ENCODE results near the gene ST8SIA4.

ST8SIA4 gene

DNA sequence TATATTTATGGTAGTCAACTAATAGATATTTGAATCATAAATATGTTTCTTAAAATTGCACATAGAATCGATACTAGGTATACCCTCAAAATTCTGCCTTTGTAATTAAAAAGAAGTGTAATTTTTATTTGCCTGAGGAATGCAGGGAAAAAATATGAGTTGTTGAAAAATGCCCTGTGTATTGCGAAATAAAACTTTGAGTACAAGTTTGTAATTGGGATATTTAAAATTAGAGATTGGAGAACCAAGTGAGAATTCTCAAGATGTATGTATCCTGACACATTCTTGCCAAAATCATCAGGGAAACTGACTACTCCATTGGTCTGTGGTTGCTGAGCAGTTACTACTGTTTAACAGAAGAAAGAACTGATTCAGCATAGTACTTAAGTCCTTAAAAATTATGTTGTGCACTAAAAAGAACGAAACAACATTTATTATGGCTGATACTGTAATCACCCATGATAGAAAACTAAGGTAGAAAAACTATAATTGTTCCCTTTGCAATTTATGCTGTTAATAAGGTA is 36.0 kb downstream of the ST8SIA4 start:
- DNase-seq: no peak

DNA sequence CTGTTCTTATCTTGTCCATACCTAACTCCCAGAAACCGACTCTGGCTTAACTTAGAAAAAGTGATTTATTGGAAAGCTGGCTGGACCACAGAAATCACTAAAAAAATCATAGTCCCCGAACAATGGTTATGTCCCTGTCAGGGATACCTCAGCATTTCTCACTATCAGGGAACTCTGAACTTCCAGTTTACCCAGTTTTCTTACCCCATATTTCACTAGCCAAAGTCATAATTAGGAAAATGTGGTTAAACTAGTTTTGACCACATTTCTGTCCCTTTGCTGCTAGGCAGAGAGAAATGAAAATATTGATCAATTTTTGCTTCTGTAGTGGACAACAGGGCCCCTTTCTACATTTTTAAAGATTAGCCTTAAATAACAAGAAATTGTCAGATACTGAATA is 38.2 kb downstream of the ST8SIA4 start:
- no peak for DNase-seq

DNA sequence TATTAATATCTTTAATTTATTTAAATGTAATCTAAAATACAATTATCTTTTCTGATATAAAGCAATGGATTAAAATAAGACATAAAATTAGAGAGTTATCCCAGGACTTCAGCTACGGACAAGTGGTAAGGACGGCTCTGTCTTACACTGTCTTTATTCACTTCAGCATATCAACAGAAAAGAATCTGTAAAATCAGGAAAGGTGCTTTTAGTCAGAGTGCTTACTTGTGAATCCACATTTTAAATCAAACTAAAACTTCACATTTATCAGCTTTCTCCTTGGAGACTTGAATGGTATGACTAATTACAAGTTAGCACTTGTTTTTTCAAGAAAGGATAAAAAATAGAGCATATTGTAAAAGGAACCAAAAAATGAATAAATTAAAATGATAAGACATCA is 39.3 kb downstream of the ST8SIA4 start:
- no peak for DNase-seq

DNA sequence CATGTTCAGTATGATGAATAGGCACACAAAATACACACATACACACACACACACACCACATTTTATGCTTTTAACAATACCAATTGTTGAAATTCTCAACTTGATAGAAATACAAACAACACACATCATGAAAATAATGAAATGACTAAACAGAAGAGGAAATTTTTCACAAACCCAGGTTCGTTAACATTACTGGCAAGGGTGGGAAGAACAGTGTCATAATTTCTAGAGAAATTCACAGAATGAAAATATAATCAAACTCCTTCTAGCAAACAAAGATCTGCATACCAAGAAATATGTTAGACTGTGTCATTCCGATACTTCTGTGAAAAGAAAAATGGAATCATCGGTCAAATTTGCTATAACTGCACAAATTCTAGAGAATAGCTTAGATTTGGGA is 41.9 kb downstream of the ST8SIA4 start:
- no peak for DNase-seq

DNA sequence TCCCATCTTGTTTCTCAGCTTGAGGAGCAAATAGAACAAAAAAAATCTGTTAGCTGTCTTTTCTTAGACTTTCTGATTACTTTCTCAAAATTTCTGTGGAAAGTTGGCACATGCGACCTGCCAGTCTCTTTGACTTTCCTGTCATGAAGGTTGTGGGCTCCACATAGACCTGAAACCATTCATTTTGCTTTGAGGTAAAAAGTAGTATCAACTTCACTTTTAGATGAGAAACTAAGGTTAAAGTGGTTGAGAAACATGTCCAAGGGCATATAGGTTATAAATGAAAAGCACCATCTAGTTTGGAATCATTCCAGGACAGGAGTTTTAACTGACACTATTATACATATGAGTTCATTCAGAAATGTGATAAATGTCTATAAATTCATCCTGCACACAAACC is 42.7 kb downstream of the ST8SIA4 start:
- DNase-seq: no peak

DNA sequence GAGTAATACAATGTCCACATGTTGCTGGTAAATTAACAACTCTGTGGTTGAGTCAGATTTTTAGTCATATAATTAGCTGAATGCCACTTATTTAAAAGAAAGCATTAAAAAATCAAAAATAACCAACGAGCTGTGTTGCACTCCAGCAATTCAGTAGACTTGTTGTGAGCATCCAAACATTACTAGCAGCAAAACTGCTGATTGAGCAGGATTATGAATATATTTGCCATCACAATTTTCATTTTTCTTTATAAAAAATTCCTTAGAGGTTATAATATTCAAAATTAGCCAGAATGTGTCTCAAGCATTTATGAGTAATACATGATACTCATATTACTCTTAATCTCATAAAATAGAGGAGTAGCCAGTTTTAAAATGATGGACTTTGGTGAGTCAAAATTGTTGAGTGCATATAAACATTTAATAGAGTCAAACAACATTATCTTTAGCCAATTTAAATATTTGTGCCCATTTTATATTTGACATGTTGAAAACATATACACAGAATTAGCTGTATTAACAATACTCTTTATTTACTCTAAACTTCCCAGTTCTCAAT is 44.0 kb downstream of the ST8SIA4 start:
- no peak for DNase-seq

DNA sequence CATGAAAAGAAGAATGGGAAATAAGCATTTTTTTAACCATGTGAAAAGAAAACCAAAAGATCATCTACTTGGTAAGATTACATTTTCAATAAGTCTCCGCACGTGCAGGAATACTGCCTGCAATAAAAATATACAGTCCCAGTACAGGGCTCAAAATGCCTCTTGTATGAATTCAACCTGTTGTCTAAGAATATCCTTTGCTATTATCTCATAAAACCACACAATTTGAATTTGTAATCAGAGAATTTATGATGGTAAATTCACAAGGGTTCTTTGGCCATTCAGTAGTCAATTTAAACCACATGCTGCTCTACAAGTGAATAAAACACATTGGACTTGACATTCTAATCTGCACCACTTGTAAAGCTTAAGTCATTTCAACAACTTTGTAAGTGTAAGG is 46.6 kb downstream of the ST8SIA4 start:
- DNase-seq: no peak

DNA sequence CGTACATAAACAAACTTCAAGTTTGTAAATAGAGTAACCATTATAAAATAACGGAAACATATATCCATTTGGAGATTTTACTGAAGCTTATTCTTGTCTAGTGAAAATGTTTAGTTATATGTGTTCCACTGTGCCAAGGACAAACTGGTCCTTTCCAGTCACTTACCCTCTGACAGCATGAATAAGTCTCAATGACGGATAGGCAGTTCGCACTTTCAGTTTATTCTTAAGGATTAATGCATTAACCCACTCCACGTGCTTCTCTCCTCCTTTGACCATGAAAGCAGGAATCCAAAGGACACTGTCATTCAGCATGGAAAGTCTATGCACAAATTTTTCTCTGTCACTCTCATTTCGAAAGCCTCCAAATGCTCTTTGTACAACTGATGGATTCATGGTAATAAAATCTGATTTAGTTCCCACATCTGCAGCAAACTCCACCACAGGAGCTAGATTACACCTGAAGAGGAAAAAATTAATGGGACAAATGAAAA is 47.1 kb downstream of the ST8SIA4 start:
- no peak for DNase-seq

DNA sequence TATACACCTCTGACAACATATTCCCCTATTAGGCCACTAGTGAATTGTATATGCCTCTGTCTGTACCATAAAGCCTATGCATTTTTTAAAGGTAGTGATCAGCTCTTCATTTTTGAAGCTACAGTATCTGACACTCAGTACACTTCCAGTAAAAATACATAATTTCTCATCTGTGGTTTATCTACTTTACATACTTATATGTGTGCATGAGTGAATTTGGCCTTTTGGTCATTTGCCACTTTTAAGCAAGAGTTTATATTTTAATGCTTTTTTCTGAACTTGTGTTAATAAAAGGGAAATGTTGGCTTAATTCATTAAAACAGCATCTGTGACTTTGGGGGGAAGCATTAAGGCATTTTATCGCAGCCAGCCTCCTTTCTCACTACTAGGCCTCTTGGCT is 47.8 kb downstream of the ST8SIA4 start:
- DNase-seq: no peak

DNA sequence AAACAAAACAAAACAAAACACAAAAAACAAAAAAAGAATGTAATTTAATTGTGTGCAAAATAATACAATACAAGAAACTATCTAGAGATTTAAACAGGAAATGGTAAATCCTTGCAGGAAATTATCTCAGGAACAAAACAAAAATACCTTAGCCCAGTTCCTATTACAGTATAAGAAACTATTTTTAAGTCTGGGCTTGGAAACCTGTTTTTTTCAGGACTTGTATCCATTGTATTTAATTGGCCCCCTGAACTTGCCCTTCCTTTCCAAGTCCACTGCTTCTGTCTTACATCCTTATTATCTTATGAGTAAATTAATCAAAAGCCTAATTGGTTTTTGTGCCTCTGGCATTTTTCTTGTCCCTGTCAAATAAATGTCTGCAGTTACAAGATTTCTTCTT is 48.5 kb downstream of the ST8SIA4 start:
- DNase-seq: no peak

DNA sequence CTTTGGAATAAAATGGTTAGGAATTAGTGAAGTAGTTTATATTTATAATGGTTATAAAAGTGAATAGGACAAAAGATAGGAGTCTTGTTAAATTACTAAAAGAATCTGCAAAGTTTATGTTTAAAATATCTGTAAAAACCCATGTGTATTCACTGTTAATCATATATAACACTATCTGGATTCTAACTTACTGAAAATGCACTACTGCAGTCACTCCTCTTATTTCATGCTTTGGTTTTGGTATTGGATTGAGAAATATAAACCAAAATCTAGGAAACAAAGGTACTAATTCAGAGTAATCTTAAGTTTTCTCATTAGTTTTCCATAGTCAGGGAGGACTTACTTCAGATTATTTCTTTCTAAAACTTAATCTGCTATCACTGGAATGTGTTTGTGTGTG is 49.5 kb downstream of the ST8SIA4 start:
- no peak for DNase-seq

DNA sequence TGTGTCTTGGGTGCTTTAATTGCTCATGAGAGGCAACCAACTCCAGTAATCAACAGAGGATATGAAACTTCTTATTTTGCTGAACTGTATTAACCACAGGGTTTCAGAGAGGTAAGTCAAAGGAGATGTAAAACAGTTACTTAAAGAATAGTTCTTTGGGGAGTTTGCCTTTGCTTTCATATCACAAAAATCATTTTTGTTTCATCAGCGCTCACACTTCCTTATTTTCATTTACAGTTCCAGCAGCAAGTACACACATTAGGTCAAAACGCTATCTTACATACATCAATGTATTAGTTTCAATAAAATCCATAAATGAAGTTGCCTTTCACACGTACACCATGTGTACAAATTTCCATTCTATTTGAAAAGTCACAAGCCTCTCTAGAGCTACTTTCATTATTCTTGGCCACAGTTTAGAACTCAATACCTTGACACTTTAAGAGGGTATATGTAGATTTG is 50.1 kb downstream of the ST8SIA4 start:
- DNase-seq: peak; percentile 25 to 67

DNA sequence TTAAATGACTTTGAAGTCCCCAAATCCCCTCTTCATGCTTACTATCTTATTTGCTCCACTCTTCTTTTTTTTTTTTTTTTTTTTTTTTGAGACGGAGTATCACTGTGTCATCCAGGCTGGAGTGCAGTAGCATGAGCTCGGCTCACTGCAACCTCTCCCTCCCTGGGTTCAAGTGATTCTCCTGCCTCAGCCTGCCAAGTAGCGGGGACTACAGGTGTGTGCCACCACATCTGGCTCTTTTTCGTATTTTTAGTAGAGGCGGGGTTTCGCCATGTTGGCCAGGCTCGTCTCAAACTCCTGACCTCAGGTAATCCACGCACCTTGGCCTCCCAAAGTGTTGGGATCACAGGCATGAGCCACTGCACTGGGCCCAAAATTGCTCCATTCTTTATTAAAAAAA is 51.0 kb downstream of the ST8SIA4 start:
- DNase-seq: no peak

DNA sequence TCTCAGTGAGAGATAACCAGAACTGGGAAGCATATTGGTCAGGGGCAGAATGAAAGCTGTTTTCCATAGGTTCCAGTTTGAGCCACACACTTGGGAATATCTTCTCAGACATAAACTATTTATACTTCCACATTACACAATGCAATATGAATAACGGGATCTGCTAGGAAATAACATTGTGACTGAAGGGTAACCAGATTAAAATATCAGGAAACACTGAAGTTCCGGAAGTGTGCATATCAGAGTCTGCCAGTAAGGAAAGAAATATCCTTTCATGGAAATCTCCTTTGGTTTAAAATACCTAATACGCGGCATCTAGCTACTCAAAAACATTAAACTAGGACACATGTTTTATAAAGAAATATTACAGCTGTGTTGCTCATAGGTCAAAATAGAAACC is 56.3 kb downstream of the ST8SIA4 start:
- no peak for DNase-seq

DNA sequence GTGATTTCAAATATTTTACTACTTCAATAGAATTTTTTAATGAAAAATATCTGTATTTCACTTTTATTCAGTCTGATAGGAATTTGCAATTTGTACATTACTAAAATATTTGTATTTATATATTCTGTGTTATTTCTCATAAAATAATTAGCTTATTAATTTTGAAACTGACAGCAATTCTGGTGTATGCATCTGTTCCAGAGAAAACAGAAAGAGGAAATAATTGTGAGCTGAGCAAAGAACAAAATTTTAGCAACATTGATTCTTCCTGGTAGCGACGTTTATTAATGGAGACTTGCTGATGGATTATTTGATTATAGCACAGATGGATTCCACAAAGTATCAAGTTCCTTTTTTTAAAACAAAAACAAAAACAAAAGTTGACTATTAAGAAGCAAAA is 61.0 kb downstream of the ST8SIA4 start:
- DNase-seq: no peak

DNA sequence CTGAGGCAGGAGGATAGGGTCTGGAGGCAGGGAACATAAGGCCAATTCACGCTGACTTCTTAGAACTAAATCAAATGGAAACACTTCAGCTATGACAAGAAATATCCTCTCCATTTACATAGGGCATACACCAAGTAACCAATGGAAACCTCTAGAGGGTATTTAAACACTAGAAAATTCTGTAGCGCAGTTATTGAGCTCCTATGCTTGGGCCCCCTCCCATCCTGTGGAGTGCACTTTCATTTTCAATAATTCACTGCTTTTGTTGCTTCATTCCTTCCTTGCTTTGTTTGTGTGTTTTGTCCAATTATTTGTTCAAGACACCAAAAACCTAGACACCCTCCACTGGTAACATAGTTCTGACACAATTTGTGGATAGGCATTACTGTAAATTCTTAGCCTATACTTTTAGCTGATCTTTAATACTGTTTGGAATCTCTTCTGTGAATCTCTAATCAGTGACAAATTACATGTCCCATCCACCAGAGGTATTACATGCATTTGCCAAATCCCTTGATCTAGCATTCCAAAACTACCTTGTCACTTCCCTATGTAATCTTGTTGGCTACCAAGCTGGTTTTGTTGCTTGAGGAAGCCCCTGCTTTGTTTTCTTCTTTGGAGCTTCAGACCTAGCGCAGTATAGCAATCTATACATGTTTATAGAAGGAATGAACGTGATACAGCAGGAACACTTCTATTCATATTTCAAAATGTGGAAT is 61.6 kb downstream of the ST8SIA4 start:
- DNase-seq: no peak

DNA sequence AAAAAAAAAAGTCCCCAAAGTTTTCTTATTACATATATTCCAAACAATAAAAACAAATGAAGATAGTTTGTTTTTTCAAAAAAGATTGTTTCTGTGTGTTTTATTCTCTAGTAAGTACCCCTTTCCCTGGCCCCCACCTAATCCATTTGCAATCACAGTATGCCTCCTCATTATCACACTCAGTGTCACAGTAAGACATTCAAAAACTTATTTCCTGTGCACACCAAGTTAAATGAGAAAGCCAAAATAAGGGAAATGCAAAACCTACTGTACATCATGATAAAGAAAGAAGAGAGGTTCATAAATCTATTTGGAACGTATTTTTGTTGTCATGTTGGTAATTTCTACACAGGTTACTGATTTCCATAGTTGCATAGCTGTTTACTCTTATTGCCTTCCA is 62.3 kb downstream of the ST8SIA4 start:
- DNase-seq: no peak

DNA sequence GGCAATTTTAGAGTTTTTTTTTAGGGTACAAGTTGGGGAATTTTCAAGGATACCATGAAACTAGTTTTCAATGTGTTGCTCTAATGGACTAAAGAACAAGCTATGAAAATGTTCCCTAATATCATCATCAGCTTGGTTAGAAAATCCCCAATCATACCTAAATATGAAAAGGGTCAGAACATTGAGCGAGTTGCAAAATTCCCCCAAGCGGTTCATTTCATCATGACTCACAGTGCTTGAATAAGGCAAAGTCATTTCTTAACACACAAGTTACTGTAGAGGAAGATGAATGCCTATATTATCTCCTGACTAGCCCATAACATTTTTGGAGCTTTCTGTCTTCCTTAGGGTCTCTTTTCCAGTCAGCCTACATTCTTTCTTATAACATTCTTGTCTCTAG is 62.7 kb downstream of the ST8SIA4 start:
- peak; percentile 80 to 85 for DNase-seq

DNA sequence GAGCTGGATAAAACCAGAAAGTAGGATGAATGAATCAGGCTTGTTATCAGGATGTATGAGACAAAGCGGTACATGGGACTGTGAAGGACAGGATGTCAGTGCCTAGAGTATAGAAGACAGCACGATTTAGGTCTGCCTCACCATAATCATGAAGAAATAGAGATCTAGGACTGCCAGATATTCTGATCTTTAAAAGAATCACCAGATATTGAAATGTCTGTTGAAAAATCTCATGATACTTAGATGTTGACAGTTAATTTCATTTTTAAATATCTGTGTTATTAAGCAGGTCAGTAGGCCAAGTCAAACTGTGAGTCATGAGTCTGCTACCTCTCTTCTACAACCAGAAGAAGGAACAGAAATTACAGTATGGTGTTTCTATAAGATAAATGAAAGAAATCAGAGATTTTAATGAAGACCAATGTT is 65.0 kb downstream of the ST8SIA4 start:
- peak in 1 of 2 donors; percentile 16 for DNase-seq

DNA sequence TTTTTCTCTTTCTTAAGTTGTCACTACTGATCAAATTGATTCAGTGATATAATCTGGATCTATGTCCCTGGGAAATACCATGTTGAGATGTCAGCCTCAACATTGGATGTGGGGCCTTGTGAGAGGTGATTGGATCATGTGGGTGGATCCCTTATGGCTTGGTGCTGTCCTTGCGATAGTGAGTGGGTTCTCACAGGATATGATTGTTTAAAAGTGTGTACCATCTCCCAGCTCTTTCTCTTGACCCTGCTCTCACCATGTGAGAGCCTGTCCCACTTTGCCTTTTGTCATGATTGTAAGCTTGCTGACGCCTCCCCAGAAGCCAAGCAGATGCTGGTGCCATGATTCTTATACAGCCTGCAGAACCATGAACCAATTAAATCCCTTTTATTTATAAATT is 68.6 kb downstream of the ST8SIA4 start:
- no peak for DNase-seq

DNA sequence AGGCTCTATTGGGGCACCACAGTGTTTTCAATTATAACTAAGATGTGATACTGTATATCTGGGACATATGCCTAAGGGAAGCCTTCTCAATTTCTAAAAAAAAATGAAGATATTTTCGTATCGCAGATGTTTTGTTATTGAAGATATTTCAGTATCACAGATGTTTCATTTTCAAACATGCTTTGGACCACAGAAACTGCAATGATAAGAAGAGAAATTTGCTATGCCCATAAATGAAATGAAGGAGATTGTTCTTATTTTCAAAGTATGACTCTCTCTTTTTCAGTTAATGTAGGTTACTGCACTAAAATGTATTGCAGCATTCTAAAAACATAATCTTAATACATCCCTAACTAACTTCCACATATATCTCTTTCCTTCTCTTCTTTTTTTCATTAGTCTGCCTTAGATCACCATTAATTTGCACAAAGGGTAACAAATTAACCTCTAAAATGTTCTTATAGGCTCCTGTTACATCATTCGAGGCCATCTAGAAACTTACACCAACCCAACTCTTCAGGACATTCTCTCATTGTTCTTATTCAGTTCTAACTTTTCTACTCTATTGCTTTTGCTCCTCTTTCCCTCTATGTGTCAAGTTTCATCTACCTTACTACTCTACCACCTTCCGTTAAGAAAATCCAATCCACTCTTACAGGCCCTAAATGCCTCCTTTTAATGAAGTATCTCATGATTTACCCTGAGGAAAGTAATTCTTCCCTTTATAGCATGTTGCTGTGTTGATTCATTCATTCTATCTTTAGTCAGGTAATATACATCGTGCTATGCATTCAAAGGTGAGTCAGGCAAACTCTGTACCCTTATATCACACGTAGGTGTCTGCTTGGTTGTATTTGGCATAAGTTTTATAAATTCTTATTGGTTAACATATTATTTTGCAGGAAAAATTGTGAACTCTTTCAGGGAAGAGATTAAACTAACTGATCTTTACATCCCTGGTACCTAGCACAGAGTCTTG is 70.5 kb downstream of the ST8SIA4 start:
- DNase-seq: no peak

DNA sequence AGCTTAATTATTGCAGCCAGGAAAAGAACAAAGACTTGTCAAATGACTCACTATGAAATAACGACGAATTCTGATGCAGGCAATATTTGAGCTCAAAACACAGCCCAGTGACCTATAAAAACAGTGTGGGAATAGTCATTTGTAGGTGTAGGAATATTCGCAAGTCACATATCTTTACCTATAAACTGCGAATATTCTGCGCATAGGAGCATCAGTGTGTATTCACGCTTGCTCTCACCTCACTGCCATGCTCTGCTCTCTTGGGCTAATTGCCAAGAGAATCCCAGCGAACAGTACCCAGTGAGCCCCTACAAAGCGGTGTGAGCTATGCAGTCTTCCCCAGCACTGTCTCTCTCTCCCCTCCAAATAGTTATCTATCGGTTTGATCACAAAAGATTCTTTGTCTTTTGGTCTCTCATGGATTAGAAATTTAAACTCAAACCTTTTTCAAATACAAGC is 74.2 kb downstream of the ST8SIA4 start:
- DNase-seq: no peak

Data from inflammatory macrophage (primary cell).